OCI-LY7 (cell line): ENCODE data around the gene TMEM53. TPM values are rescaled to one million over a fixed set of nuclear protein-coding genes. Genes with fewer than 3 reads are reported as not detected.

Source experiments
- BruUV-seq: library from RNA; stranded (reverse); fragments of 400-500 nt; replicated peaks from 2 replicates; lab custom pipeline; 2021; lab: Mats Ljungman, UMichigan
- CTCF ChIA-PET: fragments of 300-600 bp; sonication (Branson Sonifier 250); formaldehyde crosslinking; loops from one replicate; lab custom pipeline; 2022; ENCODE audit warnings: antibody characterized with exemption; ENCODE audit not compliant: unreplicated experiment; lab: Charles Lee
- POLR2A ChIA-PET: fragments of 300-600 bp; sonication (Branson Sonifier 250); formaldehyde crosslinking; loops from one replicate; lab custom pipeline; 2022; ENCODE audit warnings: antibody characterized with exemption; lab: Charles Lee
- DNase-seq: peaks from one replicate; pipeline ENCODE4 v3.0.0-alpha.2; 2015; ENCODE audit warnings: low spot score
- H2AFZ ChIP-seq: fragments of 200-600 bp; sonication (generic), shearing (Covaris generic); 2 replicates; pipeline ENCODE4 v1.6.1; 2014; ENCODE audit warnings: mild to moderate bottlenecking, antibody characterized with exemption, low read length, moderate library complexity
- H3K27ac ChIP-seq: fragments of 200-600 bp; sonication (generic); 2 replicates; pipeline ENCODE4 v1.5.1; 2014; ENCODE audit warnings: mixed run types, low read depth, mild to moderate bottlenecking, moderate library complexity, low read length, inconsistent platforms; ENCODE audit not compliant: poor library complexity, severe bottlenecking
- H3K36me3 ChIP-seq: fragments of 200-600 bp; sonication (generic); 2 replicates; pipeline ENCODE4 v1.6.1; 2014; ENCODE audit warnings: mild to moderate bottlenecking, antibody characterized with exemption, low read length, moderate library complexity, mixed read lengths; ENCODE audit not compliant: insufficient read depth
- H3K4me1 ChIP-seq: fragments of 200-600 bp; sonication (generic); 2 replicates; pipeline ENCODE4 v1.5.1; 2014; ENCODE audit warnings: mild to moderate bottlenecking, low read length; ENCODE audit not compliant: insufficient read depth, poor library complexity, severe bottlenecking
- H3K4me2 ChIP-seq: fragments of 200-600 bp; sonication (generic); 2 replicates; pipeline ENCODE4 v1.6.1; 2014; ENCODE audit warnings: mild to moderate bottlenecking, low read length
- H3K4me3 ChIP-seq: fragments of 200-600 bp; sonication (generic); 2 replicates; pipeline ENCODE4 v1.5.1; 2014; ENCODE audit warnings: mild to moderate bottlenecking, low read depth, low read length; ENCODE audit not compliant: poor library complexity, severe bottlenecking
- H3K79me2 ChIP-seq: fragments of 200-600 bp; sonication (generic); 2 replicates; pipeline ENCODE4 v1.6.1; 2016; ENCODE audit warnings: low read depth, mild to moderate bottlenecking, low read length, moderate library complexity, mixed read lengths; ENCODE audit not compliant: insufficient read depth
- H3K9me2 ChIP-seq: fragments of 200-600 bp; sonication (generic); 2 replicates; pipeline ENCODE4 v1.6.1; 2016; ENCODE audit warnings: mild to moderate bottlenecking, low read length, mixed read lengths; ENCODE audit not compliant: insufficient read depth
- H3K9me3 ChIP-seq: fragments of 200-600 bp; sonication (generic); 2 replicates; pipeline ENCODE4 v1.6.1; 2014; ENCODE audit warnings: mild to moderate bottlenecking, mixed run types, low read length, mixed read lengths
- H4K20me1 ChIP-seq: fragments of 200-600 bp; sonication (generic); 2 replicates; pipeline ENCODE4 v1.6.1; 2014; ENCODE audit warnings: mild to moderate bottlenecking, antibody characterized with exemption, low read length, moderate library complexity, mixed read lengths; ENCODE audit not compliant: insufficient read depth
- CTCF ChIP-seq: fragments of 200-600 bp; sonication (generic); conservative IDR thresholded peaks from 2 replicates; pipeline ENCODE4 v1.5.1; 2014; ENCODE audit warnings: mild to moderate bottlenecking, antibody characterized with exemption, low read length, moderate library complexity, mixed read lengths
- EZH2phosphoT487 ChIP-seq: fragments of 200-600 bp; sonication (generic); IDR thresholded peaks from 2 replicates; pipeline ENCODE4 v1.6.1; 2018; ENCODE audit warnings: low read depth, borderline replicate concordance, mild to moderate bottlenecking, mixed run types, antibody characterized with exemption, low read length, moderate library complexity, mixed read lengths
- intact Hi-C: fragments of 100-400 bp; cut with micrococcal nuclease; formaldehyde crosslinking; loops from one replicate; pipeline ENCODE4 v1.10.0; 2022; ENCODE audit not compliant: unreplicated experiment
- total RNA-seq, 2 experiments: library from RNA; depleted of rRNA in 1 of 2; stranded (reverse); fragments of >200 nt in 1 of 2; shearing (Covaris generic) in 1 of 2; gene quantifications; 2 replicates each; pipeline ENCODE4 v1.2.3, GENCODE V29; 2014 to 2022

Gene TMEM53
- total RNA-seq, 2 experiments from 2014 or later = 6.6 to 8.1 TPM

- Histone ChIP-seq H3K27ac (no peak overlapping the region), H3K4me3 (no peak overlapping the region), H3K9me3 (no peaks in the 10 kb centered on the region), H3K36me3 (no peaks in the 10 kb centered on the region), H3K79me2 (no peaks in the 10 kb centered on the region), H3K4me1 (no peaks in the 10 kb centered on the region), H3K9me2 (no peaks in the 10 kb centered on the region), H2AFZ (no peak overlapping the region), H4K20me1 (no peaks in the 10 kb centered on the region), H3K4me2 (no peak overlapping the region)
- CTCF ChIA-PET = no interaction called here
- BruUV-seq = no TSS peak
- DNase-seq = no peak
- intact Hi-C loops = no loop called here
- POLR2A ChIA-PET = no interaction called here
- TF ChIP-seq EZH2phosphoT487 (no peak), CTCF (no peak)
These were observed 54.9 kb downstream of the TMEM53 start for GRCh38 chr1:44619261-44619900.

- ChIA-PET POLR2A (no interaction called here), CTCF (no interaction called here)
These were observed 56.6 kb downstream of the TMEM53 start for GRCh38 chr1:44617703-44618029.

More at GRCh38 chr1:44617703-44618029, 56.6 kb downstream of the TMEM53 start:
- Histone ChIP-seq H3K4me3 (no peak overlapping the region), H2AFZ (no peak overlapping the region), H3K27ac (no peak overlapping the region), H3K9me3 (no peaks in the 10 kb centered on the region), H3K4me2 (no peak overlapping the region), H4K20me1 (no peaks in the 10 kb centered on the region), H3K79me2 (no peaks in the 10 kb centered on the region), H3K9me2 (no peaks in the 10 kb centered on the region), H3K36me3 (no peaks in the 10 kb centered on the region), H3K4me1 (no peaks in the 10 kb centered on the region)
- intact Hi-C loops = no loop called here
- no peak for DNase-seq
- TF ChIP-seq EZH2phosphoT487 = no peak
- no peak for TF ChIP-seq CTCF
- BruUV-seq = no TSS peak
